GM19023 (cell line): Measurements from ENCODE around the gene PFDN5.
"Not testable (repeated sequence)": the region's sequence is repeated elsewhere in the genome, so short reads cannot be mapped to it uniquely, and the experiment has no call there.

ENCODE experiments used
- ATAC-seq: cut with Tn5 transposase; IDR thresholded peaks from one replicate; pipeline ENCODE4 v1.9.1; 2021; ENCODE audit warnings: mild to moderate bottlenecking, moderate library complexity; ENCODE audit not compliant: unreplicated experiment

The PFDN5 gene

DNA sequence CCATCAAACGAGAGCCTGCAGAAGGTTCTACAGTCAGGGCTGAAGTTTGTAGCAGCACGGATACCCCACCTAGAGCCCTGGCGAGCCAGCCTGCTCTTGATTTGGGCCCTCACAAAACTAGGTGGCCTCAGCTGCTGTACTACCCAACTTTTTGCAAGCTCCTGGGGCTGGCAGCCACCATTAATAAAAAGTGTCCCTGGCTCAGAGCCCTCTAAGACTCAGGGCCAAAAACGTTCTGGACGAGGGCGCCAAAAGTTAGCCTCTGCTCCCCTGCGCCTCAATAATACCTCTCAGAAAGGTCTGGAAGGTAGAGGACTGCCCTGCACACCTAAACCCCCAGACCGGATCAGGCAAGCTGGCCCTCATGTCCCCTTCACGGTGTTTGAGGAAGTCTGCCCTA lies 8.9 kb upstream of the PFDN5 start:
- ATAC-seq, result no peak

DNA sequence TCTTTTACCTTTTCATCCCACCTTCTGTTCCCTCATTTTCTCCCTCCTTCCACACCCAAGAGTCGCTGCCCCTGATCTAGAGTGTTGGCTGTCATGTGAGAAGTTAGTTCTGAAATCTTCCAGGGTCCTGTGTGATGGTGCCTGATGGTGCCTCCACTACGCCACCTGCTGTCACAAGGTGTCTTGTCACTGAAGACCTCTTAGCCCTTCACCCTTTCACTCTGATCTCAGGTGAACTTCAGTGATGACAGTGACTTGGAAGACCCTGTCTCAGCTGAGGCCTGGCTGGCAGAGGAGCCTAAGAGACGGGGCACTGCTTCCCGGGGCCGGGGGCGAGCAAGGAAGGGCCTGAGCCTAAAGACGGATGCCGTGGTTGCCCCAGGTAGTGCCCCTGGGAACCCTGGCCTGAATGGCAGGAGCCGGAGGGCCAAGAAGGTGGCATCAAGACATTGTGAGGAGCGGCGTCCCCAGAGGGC lies 7.6 kb upstream of the PFDN5 start:
- no peak for ATAC-seq

DNA sequence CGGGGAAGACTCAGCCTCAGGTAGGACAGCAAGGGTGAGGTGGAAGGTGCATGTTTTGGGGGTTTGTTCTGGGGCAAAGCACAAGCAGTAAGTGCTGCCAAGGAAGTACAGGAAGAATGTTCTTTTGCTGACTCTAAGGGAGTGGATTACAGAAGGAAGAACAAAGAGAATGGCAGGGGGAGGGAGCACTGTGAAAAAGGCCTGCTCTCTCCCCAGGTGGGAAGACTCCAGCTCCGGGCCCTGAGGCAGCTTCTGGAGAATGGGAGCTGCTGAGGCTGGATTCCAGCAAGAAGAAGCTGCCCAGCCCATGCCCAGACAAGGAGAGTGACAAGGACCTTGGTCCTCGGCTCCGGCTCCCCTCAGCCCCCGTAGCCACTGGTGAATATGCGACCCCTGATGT lies 7.0 kb upstream of the PFDN5 start:
- no peak for ATAC-seq

DNA sequence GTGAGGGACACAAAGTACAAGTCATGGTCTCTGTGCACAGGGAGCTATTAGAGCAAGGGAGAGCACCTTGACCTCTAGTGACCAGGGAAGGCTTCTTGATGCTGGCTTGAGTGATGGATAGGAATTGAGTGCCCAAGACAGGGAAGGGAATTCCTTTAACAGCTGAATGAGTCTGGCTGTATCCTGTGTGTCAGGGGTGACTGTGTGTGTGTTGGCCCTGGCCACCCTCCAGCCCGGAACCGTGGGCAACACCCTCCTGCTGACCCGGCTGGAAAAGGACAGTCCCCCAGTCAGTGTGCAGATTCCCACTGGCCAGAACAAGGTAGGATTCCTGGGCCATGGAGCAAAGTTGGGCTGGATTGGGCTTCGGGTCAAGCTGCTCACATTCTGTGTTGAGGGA lies 5.5 kb upstream of the PFDN5 start:
- no peak for ATAC-seq

DNA sequence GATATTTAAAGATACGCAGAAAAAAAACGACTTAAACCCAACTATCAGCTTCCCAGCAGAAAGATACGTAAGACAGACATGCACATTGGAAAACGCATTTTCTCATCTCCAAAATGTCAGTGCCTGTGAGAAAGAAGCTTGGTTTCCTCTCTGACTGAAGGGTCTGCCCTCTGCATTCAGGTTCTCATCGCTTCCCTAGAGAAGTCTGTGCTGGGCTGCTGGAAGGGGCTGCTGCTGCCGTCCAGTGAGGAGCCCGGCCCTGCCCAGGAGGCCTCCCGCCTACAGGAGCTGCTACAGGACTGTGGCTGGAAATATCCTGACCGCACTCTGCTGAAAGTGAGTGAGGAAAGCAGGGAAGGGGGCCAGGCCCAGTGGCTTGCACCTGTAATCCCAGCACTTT lies 4.7 kb upstream of the PFDN5 start:
- no peak for ATAC-seq

DNA sequence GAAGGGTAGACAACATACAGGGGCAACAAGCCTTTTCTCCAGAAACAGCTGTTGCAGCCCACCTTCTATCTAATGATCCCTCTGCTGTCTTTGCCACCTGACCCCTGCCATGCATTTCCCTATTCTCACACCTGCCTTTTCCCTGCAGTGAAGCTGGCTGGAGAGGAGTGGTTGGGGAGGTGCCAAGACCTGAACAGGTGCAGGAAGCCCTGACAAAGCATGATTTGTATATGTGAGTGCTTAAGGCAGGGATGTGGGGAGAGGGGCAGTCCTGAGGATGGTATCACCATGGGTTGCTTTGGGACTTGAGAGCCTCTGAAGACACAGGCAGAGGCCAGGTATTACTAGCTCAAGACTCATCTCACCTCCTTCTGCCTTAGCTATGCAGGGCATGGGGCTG lies 2.9 kb upstream of the PFDN5 start:
- ATAC-seq, result no peak

DNA sequence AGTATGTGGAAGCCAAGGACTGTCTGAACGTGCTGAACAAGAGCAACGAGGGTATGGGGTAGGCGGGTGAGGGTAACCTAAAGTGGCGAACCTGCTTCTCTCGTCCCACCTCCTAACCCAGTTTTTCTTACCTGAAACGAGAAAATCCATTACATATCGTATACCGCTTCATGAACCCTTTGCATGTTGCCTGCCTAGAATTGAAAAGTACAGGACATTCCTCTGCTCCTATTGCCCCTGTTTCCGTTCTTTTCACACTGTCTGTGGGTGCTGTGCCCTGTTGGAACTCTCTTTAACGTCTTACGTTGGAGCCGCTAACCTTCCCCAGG lies 513 bp downstream of the PFDN5 start:
- ATAC-seq, result no peak

DNA sequence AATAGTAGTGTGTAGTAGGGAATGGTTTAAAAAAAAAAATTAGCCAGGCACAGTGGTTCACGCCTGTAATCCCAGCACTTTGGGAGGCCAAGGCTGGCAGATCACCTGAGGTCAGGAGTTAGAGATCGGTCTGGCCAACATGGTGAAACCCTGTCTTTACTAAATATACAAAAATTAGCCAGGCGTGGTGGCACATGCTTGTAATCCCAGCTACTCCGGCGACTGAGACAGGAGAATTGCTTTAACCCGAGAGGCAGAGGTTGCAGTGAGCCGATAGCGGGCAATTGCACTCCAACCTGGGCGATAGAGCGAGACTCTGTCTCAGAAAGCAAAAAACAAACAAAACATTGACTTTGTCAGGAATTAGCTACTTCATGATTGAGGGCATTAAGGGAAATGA lies 1.8 kb downstream of the PFDN5 start:
- not testable (repeated sequence) for ATAC-seq

DNA sequence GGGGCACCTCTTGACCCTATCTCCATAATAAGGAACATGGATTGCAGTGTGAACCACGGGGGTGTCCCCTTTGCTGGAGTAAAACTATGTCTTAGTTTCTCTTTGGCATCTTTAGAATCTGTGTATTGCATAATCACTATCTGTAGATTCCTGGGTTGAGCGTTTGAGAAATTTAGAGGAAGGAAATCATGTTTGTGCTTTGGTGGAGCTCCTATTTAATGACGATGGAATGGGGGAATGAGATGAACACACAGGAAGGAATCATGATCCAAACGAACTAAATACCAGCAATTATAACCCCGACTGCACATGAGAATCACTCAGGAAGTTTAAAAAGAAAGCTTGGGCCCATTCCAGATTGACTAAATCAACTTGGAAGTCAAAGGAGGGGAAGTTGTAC lies 2.8 kb downstream of the PFDN5 start:
- no peak for ATAC-seq

DNA sequence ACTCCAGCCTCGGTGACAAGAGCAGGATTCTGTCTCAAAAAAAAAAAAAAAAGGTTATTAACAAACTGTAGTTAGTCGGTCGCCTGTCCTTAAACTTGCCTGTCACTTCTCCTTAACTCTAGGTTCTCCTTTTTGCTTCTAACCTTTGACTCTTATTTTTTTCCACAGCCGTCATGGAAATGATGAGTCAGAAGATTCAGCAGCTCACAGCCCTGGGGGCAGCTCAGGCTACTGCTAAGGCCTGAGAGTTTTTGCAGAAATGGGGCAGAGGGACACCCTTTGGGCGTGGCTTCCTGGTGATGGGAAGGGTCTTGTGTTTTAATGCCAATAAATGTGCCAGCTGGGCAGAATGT lies 3.7 kb downstream of the PFDN5 start:
- ATAC-seq, result no peak

DNA sequence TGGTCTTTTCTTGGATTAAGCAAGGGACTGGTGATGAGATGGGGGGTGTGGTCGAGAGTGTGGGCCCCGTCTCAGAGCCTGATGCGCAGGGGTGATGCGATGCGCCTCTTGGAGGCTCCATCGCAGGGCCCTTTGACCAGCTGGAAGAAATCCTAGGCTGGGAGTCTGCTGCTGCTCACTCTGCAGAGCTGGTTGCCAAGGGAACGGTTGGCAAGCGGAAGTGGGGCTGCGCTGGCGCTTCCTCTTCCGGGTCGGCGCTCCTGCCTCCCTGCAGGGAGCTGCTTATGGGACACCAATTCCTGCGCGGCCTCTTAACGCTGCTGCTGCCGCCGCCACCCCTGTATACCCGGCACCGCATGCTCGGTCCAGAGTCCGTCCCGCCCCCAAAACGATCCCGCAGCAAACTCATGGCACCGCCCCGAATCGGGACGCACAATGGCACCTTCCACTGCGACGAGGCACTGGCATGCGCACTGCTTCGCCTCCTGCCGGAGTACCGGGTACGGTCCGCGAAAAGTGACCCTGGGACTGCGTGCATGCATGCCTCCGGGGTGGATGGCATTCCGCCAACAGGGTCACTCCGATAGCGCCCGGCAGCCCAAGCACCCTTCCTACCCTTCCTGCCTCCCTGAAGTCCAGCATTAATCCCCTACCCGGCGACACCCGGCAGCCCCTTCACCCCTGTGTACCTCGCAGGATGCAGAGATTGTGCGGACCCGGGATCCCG lies 4.3 kb downstream of the PFDN5 start, which contains the start of gene MYG1:
TSS of gene MYG1 (plus strand) at position 242 of the 727 bp plus-strand sequence. CDS start at position 285, 43 bp downstream.
- ATAC-seq, result peak; percentile 75

DNA sequence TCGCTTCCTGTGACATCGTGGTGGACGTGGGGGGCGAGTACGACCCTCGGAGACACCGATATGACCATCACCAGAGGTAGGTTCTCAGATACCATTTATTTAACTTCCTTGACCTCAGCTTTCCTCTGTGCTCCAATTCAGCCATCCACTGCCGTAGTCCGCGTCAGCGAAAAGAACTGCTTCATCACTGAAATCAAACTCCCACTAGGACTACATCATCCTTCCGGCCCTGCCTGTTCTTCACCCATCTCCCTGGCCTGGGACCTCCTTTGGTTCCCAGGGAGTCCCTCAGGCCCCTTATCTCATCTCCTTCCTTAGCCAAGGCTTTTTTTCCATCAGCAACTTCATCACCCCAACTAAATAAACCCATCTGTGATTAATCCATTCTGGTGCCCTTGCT lies 4.8 kb downstream of the PFDN5 start:
- no peak for ATAC-seq

DNA sequence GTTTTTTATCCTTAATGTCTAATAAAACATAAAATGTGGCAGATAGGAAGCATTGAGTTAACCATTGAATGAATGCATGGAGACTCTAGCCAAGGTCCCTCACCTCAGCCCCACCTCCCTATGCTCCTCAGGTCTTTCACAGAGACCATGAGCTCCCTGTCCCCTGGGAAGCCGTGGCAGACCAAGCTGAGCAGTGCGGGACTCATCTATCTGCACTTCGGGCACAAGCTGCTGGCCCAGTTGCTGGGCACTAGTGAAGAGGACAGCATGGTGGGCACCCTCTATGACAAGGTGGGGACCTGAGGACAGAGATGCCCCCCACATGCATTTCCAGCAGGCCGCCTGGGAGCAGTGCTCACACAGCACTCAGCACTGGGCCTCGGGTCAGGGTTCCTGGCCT lies 7.6 kb downstream of the PFDN5 start:
- ATAC-seq, result no peak

DNA sequence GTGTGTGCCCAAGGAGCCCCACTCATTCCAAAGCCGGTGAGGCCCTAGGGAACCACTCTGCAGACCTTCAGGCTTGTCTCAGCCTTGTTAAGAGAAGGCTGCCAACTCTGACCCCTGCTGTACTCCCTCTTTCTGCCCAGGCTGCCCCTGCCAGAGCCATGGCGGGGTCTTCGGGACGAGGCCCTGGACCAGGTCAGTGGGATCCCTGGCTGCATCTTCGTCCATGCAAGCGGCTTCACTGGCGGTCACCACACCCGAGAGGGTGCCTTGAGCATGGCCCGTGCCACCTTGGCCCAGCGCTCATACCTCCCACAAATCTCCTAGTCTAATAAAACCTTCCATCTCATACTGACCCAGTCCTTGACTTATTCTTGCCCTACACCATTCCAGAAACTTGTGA lies 11.5 kb downstream of the PFDN5 start:
- ATAC-seq, result no peak

DNA sequence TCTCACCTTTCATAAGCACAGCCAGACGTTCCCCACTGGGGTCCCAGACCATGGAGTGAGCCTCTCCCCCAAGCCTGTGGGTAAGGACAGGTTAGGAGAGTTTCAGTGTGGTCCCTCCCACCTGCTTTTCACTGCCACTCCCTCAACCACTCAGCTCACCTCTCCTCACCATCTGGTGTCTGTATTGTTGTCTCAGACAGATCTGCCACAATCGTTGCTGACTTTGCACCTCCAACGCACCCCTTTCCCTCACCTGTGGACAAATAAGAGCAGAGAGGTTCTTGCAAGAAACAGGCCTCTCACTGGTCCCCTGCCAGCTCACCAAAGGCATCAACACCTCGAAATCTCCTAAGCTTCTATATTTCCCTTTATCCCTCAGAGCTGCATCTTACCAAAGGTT lies 12.9 kb downstream of the PFDN5 start:
- ATAC-seq, result no peak

DNA sequence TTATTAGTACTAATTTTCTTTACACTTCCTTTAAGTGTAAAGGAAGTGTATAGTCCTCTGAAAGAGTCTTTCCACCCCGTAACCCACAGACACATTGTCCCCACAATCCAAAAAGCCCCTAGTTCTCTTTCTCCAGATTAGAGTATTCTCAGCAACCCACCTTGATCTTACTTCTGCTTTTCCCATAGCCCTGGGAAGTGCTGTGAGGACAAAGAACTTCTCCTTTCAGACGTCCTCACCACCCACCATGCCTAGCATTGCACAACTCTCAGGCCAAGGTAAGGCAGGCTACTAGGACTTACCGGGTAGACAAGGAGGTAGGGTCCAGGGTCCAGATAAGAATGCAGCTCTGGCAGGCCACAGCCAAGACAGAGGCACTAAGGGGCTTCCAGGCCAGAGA lies 18.7 kb downstream of the PFDN5 start:
- no peak for ATAC-seq

DNA sequence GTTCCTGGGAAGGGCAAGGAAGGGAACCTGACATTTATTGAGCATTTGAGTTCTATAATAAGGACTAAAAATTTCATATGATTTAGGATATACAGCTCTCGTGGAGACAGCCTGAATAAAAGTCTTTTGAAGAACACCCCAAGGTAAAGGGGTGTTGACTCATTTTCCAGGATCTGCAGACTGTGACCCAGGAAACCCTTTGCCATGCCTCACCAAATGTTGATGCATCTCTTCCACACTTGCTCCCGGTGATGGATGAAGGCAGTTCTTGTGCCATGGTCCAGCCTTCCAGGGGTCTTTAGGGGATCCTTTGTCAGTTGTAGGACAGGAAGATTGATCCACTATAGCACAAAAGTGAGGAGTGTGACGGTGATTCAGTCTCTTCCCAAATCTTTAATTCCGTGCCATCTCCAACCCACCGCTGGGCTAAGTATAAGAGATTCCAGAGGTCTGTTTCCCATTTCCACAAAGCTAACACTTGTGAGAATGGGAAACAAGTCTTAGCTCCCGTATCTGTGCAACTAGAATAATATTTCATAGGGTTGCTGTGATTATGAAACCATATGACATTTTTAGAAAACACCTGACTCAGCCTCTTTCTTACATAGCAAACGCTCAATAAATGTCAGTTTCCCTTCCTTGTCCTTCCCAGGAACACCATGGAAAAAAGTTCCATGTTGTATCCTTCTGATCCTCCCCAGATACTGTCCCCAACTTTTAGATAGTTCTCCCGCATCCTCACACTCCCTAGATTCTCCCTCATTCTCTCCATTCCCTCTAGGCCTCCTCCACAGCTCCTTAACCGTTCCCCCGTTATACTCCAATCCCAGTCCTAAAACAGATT lies 25.2 kb downstream of the PFDN5 start:
- no peak for ATAC-seq

DNA sequence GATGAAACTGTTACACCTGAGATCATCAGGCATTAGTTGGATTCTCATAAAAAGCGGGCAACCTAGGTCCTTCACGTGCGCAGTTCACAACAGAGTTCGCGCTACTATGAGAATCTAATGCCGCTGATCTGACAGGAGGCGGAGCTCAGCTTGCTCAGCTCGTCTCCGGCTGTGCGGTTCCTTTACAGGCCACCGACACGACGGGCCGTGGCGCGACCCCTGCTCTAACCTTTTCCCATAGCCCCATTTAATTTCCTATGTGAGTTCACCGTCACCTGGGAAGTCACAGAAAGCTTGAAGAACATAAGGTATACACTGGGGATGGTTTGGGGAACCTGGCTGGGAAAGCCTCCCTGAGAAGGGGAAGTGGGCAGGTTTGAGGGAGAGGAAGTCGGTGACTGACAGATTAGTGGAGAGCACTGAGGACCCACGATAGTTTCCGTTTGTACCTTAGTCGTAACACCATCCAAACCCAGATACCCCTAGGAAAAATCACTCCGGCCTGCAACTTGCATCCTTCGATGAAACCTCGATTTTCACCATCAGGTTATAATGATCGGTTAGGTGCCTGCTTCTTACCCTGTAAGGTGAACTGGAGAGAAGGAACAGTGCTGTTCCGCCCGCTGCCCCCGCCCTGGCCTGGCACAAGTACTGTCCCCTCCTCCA lies 28.9 kb downstream of the PFDN5 start:
- ATAC-seq, result no peak

DNA sequence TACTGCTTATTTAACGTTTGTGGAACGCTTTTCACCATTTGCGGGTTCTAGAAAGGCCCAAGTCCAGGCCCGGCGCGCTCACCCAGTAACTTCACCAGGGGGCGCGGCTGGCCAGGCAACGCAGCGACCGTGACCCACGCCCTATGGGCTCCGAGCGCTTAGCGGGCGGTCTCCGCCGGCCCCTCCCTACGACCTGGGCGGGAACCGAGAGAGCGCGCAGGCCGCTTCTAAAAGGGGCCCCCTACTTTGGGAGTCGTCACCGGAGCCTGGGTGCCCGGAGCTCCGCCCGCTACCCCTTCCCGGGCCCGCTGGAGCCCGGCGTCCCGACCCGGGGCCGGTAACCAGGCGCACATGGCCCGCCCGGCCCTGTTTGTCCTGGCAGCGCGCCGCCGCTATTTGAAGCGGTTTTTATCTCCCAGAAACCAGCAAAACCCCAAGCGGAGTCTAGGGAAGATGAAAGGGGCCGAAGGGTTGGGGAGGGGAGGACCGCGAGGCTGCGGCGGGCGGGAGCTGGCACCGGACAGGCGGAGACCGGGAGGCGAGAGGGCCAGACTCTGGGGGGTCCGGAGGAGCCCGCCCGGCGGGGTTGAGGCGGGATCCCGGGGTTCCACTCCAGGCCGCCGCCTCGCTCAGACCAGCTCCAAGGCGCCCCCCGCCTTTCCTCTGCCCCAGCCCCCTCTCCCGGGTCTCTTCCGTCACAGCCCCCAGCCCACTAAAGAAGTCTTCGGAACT lies 29.6 kb downstream of the PFDN5 start:
- peak; percentile 48 for ATAC-seq

DNA sequence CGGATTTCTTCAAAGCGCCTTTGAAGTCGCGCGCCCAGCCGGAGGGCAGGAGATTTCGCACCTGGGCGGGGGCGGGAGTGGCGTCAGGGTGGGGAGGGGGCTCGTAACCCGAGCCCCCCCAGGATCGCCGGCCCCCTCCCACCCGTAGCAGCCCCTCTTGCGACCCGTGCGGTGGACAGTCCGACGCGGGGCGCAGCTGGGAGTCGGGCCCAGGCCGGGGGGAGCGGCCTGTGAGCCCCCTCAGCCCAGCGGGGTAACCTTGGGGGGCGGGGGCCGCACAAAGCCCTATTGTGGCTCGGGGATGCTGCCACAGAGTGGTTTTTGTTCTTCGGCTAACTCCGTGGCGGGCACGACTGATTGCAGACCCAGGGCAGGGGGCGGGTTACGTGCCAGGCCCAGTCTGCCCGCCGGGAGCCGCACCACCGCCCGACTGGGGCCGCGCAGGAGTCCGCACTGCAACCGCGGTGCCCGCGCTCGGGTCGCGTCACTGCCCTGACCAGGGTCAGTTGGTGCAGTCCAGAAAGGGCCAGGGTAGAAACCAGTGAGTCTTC lies 30.2 kb downstream of the PFDN5 start:
- no peak for ATAC-seq
